ENCODE data around the gene DYNLT1. TPM values are rescaled to one million over a fixed set of nuclear protein-coding genes. Genes with fewer than 3 reads are reported as not detected.
A peak's percentile ranks its signal among the peaks of the same experiment; 100 is the strongest.

The DYNLT1 gene
- 128 TPM for polyA plus RNA-seq
- long read RNA-seq, donor 1, transcript DYNLT1-203 (5 exons, 726 nt): major isoform, 40 of 42 reads
- long read RNA-seq, donor 1, partial matches to known transcripts: 0 of 42 reads
- long read RNA-seq, donor 1, other reads (novel, unspliced or antisense): 0 of 42 reads
- long read RNA-seq, donor 2, transcript DYNLT1-203 (5 exons, 726 nt): major isoform, 94 of 126 reads
- long read RNA-seq, donor 2, partial matches to known transcripts: 26 of 126 reads
- long read RNA-seq, donor 2, other reads (novel, unspliced or antisense): 5 of 126 reads
- long read RNA-seq, donor 3, transcript DYNLT1-203 (5 exons, 726 nt): major isoform, 102 of 136 reads
- long read RNA-seq, donor 3, partial matches to known transcripts: 26 of 136 reads
- long read RNA-seq, donor 3, other reads (novel, unspliced or antisense): 5 of 136 reads
- long read RNA-seq, donor 4, transcript DYNLT1-203 (5 exons, 726 nt): major isoform, 12 of 13 reads
- long read RNA-seq, donor 4, partial matches to known transcripts: 0 of 13 reads
- long read RNA-seq, donor 4, other reads (novel, unspliced or antisense): 0 of 13 reads
- long read RNA-seq, donor 5, transcript DYNLT1-203 (5 exons, 726 nt): major isoform, 41 of 48 reads
- long read RNA-seq, donor 5, partial matches to known transcripts: 5 of 48 reads
- long read RNA-seq, donor 5, other reads (novel, unspliced or antisense): 0 of 48 reads
- long read RNA-seq, donor 6, transcript DYNLT1-203 (5 exons, 726 nt): major isoform, 74 of 98 reads
- long read RNA-seq, donor 6, partial matches to known transcripts: 23 of 98 reads
- long read RNA-seq, donor 6, other reads (novel, unspliced or antisense): 0 of 98 reads
- long read RNA-seq, donor 7, transcript DYNLT1-203 (5 exons, 726 nt): major isoform, 50 of 71 reads
- long read RNA-seq, donor 7, partial matches to known transcripts: 15 of 71 reads
- long read RNA-seq, donor 7, other reads (novel, unspliced or antisense): 5 of 71 reads
- long read RNA-seq, donor 8, transcript DYNLT1-203 (5 exons, 726 nt): major isoform, 121 of 166 reads
- long read RNA-seq, donor 8, transcript DYNLT1-201 (3 exons, 774 nt): minor isoform, 6 of 166 reads
- long read RNA-seq, donor 8, partial matches to known transcripts: 33 of 166 reads
- long read RNA-seq, donor 8, other reads (novel, unspliced or antisense): 5 of 166 reads
- long read RNA-seq, donor 9, transcript DYNLT1-203 (5 exons, 726 nt): major isoform, 117 of 139 reads
- long read RNA-seq, donor 9, partial matches to known transcripts: 20 of 139 reads
- long read RNA-seq, donor 9, other reads (novel, unspliced or antisense): 0 of 139 reads
- long read RNA-seq, donor 10, transcript DYNLT1-203 (5 exons, 726 nt): major isoform, 98 of 140 reads
- long read RNA-seq, donor 10, partial matches to known transcripts: 38 of 140 reads
- long read RNA-seq, donor 10, other reads (novel, unspliced or antisense): 0 of 140 reads
- long read RNA-seq, donor 11, transcript DYNLT1-203 (5 exons, 726 nt): major isoform, 61 of 71 reads
- long read RNA-seq, donor 11, partial matches to known transcripts: 8 of 71 reads
- long read RNA-seq, donor 11, other reads (novel, unspliced or antisense): 0 of 71 reads

GRCh38 chr6:158644231-158645063 lies at the start of gene DYNLT1:
Gene DYNLT1, minus strand, starts transcription at chr6:158644743. Its CDS starts 35 bp downstream, at chr6:158644708.
- Histone ChIP-seq H3K27me3 (ENCODE audit: control insufficient read depth, insufficient read depth, low read length) (no peaks in the 10 kb centered on the region), H3K4me3 (ENCODE audit: low read length) (peak within 1 kb of the TSS; percentile 96), H3K27ac (ENCODE audit: low read length) (peak within 1 kb of the TSS; percentile 96), H3K9me3 (ENCODE audit: control insufficient read depth, low read depth, low read length) (no peaks in the 10 kb centered on the region), H3K4me1 (ENCODE audit: control insufficient read depth, insufficient read depth, low read length) (peaks cover 24% of the 10 kb centered on the region), H3K36me3 (ENCODE audit: control insufficient read depth, insufficient read depth, low read length) (no peaks in the 10 kb centered on the region)
- DNase-seq: peak; percentile 94 to 95
- no CpG with 5 or more reads among the region's 81 CpGs for WGBS (ENCODE audit: insufficient coverage, low lambda C conversion rate)

GRCh38 chr6:158688860-158689259 lies 44.3 kb upstream of the DYNLT1 start:
- Histone ChIP-seq H3K27me3 (ENCODE audit: control insufficient read depth, insufficient read depth, low read length) (no peaks in the 10 kb centered on the region), H3K4me1 (ENCODE audit: control insufficient read depth, insufficient read depth, low read length) (no peaks in the 10 kb centered on the region), H3K36me3 (ENCODE audit: control insufficient read depth, insufficient read depth, low read length) (no peaks in the 10 kb centered on the region), H3K4me3 (ENCODE audit: low read length) (no peak overlapping the region), H3K27ac (ENCODE audit: low read length) (no peak overlapping the region), H3K9me3 (ENCODE audit: control insufficient read depth, low read depth, low read length) (peaks cover 2% of the 10 kb centered on the region)
- WGBS (ENCODE audit: insufficient coverage, low lambda C conversion rate): 83% methylated on average over 1 of the region's 1 CpG
- DNase-seq: no peak

DNA sequence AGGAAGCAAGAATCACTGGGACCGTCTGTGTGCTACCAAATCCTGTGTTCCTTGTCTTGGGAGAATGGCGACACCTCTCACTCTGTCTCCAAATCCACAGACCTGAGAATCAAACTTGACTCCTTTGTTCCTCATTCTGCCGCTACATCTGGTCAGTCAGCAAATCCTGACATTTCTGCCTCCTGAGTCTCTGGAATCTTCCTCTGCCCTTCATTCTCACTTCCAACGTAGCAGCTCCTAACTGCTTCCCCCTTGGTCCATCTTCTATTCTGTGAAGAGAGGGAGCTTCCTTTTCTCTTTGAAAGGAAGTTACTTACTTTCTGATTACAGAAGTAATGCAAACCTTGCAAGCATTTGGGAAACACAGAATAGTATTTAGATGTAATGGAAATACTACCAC lies 43.0 kb upstream of the DYNLT1 start:
- DNase-seq: no peak
- Histone ChIP-seq H3K9me3 (ENCODE audit: control insufficient read depth, low read depth, low read length) (peaks cover 2% of the 10 kb centered on the region), H3K36me3 (ENCODE audit: control insufficient read depth, insufficient read depth, low read length) (no peaks in the 10 kb centered on the region), H3K4me3 (ENCODE audit: low read length) (no peak overlapping the region), H3K4me1 (ENCODE audit: control insufficient read depth, insufficient read depth, low read length) (no peaks in the 10 kb centered on the region), H3K27me3 (ENCODE audit: control insufficient read depth, insufficient read depth, low read length) (no peaks in the 10 kb centered on the region), H3K27ac (ENCODE audit: low read length) (no peak overlapping the region)
- WGBS (ENCODE audit: insufficient coverage, low lambda C conversion rate): 67% methylated on average over 1 of the region's 4 CpGs

GRCh38 chr6:158686791-158687381 lies 42.3 kb upstream of the DYNLT1 start:
- no peaks in the 10 kb centered on the region for H3K36me3 ChIP-seq (ENCODE audit: control insufficient read depth, insufficient read depth, low read length)
- no CpG with 5 or more reads among the region's 7 CpGs for WGBS (ENCODE audit: insufficient coverage, low lambda C conversion rate)
- no peaks in the 10 kb centered on the region for H3K27me3 ChIP-seq (ENCODE audit: control insufficient read depth, insufficient read depth, low read length)
- no peaks in the 10 kb centered on the region for H3K4me1 ChIP-seq (ENCODE audit: control insufficient read depth, insufficient read depth, low read length)
- DNase-seq: no peak
- no peak overlapping the region for H3K4me3 ChIP-seq (ENCODE audit: low read length)
- peaks cover 2% of the 10 kb centered on the region for H3K9me3 ChIP-seq (ENCODE audit: control insufficient read depth, low read depth, low read length)
- H3K27ac ChIP-seq (ENCODE audit: low read length): no peak overlapping the region

DNA sequence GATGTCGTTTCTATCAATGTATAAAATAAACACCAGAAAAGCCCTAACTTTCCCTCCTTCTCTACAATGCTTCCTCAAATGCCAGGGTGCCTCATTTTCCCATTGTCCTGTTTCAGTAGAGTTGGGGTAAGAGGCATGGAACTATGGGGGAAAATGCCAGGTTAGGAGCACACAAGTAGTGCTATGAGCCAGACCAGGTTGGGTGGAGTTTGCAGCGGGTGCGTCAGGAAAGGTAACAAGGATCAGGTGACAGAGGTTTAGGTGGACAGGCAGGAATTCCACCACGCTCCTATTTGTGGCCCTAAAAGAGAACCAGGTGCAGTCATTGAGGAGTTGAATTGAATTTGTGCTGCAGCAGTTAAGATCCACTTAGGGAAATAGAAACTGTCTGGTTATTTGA lies 41.8 kb upstream of the DYNLT1 start:
- Histone ChIP-seq H3K27ac (ENCODE audit: low read length) (no peak overlapping the region), H3K27me3 (ENCODE audit: control insufficient read depth, insufficient read depth, low read length) (no peaks in the 10 kb centered on the region), H3K4me1 (ENCODE audit: control insufficient read depth, insufficient read depth, low read length) (no peaks in the 10 kb centered on the region), H3K4me3 (ENCODE audit: low read length) (no peak overlapping the region), H3K9me3 (ENCODE audit: control insufficient read depth, low read depth, low read length) (peaks cover 2% of the 10 kb centered on the region), H3K36me3 (ENCODE audit: control insufficient read depth, insufficient read depth, low read length) (no peaks in the 10 kb centered on the region)
- DNase-seq: no peak
- WGBS (ENCODE audit: insufficient coverage, low lambda C conversion rate): no CpG with 5 or more reads among the region's 4 CpGs

DNA sequence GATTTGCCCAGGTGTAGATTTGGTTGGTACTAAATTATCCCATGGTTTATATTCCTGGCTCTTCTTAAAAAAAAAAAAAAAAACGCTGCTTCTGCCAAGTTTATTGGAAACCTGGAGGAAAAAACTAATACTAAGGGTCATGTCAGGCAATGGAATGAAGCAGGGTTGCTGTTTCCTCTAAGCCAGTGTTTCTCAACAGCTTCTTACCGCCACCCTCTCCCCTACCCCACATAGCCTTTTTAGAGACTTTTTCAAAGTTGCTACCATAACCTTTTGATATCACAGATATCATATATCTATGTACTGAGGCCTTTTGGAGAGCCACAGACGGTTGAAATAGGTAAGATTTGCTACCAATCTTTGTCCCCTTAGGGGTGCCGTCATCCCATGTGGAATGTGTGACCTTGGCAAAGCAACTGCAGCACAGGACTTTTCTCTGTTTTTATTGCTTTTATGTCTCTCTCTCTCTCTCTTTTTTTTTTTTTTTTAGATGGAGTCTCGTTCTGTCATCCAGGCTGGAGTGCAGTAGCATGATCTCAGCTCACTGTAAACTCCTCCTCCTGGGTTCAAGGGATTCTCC lies 40.3 kb upstream of the DYNLT1 start:
- H3K4me1 ChIP-seq (ENCODE audit: control insufficient read depth, insufficient read depth, low read length): no peaks in the 10 kb centered on the region
- H3K27ac ChIP-seq (ENCODE audit: low read length): no peak overlapping the region
- DNase-seq: peak in 1 of 2 donors; percentile 71
- no peak overlapping the region for H3K4me3 ChIP-seq (ENCODE audit: low read length)
- H3K9me3 ChIP-seq (ENCODE audit: control insufficient read depth, low read depth, low read length): peaks cover 2% of the 10 kb centered on the region
- no CpG with 5 or more reads among the region's 5 CpGs for WGBS (ENCODE audit: insufficient coverage, low lambda C conversion rate)
- no peaks in the 10 kb centered on the region for H3K36me3 ChIP-seq (ENCODE audit: control insufficient read depth, insufficient read depth, low read length)
- H3K27me3 ChIP-seq (ENCODE audit: control insufficient read depth, insufficient read depth, low read length): no peaks in the 10 kb centered on the region

DNA sequence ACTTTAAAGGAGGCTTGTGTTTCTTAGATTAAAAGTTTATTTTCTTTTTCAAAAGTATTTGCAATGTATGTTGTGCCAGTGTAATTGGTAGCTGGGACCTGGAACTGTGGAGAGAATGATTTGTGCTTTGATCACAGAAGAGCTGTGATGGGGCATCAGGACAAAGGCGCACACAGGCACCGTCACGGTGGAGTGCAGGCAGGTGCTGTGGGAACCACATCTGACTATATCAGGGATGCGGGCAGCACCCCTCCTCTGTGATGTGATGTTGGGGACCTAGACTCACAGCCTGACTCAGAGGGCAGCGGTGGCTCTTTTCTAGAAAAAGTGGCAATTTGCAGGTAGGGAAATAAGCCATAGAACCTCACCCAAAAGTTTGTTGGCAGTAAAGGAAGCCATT lies 39.8 kb upstream of the DYNLT1 start:
- Histone ChIP-seq H3K27ac (ENCODE audit: low read length) (no peak overlapping the region), H3K36me3 (ENCODE audit: control insufficient read depth, insufficient read depth, low read length) (no peaks in the 10 kb centered on the region), H3K4me3 (ENCODE audit: low read length) (no peak overlapping the region), H3K9me3 (ENCODE audit: control insufficient read depth, low read depth, low read length) (peaks cover 2% of the 10 kb centered on the region), H3K4me1 (ENCODE audit: control insufficient read depth, insufficient read depth, low read length) (no peaks in the 10 kb centered on the region), H3K27me3 (ENCODE audit: control insufficient read depth, insufficient read depth, low read length) (no peaks in the 10 kb centered on the region)
- no CpG with 5 or more reads among the region's 5 CpGs for WGBS (ENCODE audit: insufficient coverage, low lambda C conversion rate)
- no peak for DNase-seq

GRCh38 chr6:158680481-158680880 lies 35.9 kb upstream of the DYNLT1 start:
- no peak for DNase-seq
- H3K27ac ChIP-seq (ENCODE audit: low read length): no peak overlapping the region
- no CpG with 5 or more reads among the region's 6 CpGs for WGBS (ENCODE audit: insufficient coverage, low lambda C conversion rate)
- no peaks in the 10 kb centered on the region for H3K27me3 ChIP-seq (ENCODE audit: control insufficient read depth, insufficient read depth, low read length)
- H3K4me1 ChIP-seq (ENCODE audit: control insufficient read depth, insufficient read depth, low read length): no peaks in the 10 kb centered on the region
- H3K36me3 ChIP-seq (ENCODE audit: control insufficient read depth, insufficient read depth, low read length): no peaks in the 10 kb centered on the region
- no peaks in the 10 kb centered on the region for H3K9me3 ChIP-seq (ENCODE audit: control insufficient read depth, low read depth, low read length)
- no peak overlapping the region for H3K4me3 ChIP-seq (ENCODE audit: low read length)

DNA sequence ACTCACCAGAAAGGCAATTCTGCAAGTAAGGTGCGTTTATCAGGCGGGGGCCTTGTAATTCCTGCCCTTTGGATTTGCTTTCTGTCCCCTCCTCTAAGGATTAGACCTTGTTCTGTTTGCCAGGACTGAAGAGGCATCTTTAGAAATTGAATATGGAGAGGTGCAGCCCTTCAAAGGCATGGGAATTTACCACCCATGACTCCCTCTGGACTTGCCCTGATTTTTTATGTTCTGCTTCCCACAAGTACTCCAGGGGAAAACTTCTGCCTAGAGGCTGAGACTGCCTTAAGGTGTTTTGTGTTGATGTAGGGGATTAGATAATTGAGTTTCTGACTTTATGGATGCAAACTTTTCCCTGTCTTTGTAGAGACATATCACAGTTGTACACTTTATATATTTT lies 35.5 kb upstream of the DYNLT1 start:
- WGBS (ENCODE audit: insufficient coverage, low lambda C conversion rate): no CpG with 5 or more reads among the region's 2 CpGs
- no peaks in the 10 kb centered on the region for H3K4me1 ChIP-seq (ENCODE audit: control insufficient read depth, insufficient read depth, low read length)
- no peaks in the 10 kb centered on the region for H3K36me3 ChIP-seq (ENCODE audit: control insufficient read depth, insufficient read depth, low read length)
- H3K27ac ChIP-seq (ENCODE audit: low read length): no peak overlapping the region
- DNase-seq: no peak
- no peak overlapping the region for H3K4me3 ChIP-seq (ENCODE audit: low read length)
- H3K9me3 ChIP-seq (ENCODE audit: control insufficient read depth, low read depth, low read length): no peaks in the 10 kb centered on the region
- H3K27me3 ChIP-seq (ENCODE audit: control insufficient read depth, insufficient read depth, low read length): no peaks in the 10 kb centered on the region

Data from large intestine (tissue), 12 donors.